Superior temporal gyrus (tissue), 1 donor: ENCODE results near the gene B4GALNT1.
"Not testable (repeated sequence)": the region's sequence is repeated elsewhere in the genome, so short reads cannot be mapped to it uniquely, and the experiment has no call there.

Source experiments
- DNase-seq: peaks from one replicate; pipeline ENCODE4 v3.0.0-alpha.2; 2016; ENCODE audit errors: extremely low spot score

B4GALNT1 gene

DNA sequence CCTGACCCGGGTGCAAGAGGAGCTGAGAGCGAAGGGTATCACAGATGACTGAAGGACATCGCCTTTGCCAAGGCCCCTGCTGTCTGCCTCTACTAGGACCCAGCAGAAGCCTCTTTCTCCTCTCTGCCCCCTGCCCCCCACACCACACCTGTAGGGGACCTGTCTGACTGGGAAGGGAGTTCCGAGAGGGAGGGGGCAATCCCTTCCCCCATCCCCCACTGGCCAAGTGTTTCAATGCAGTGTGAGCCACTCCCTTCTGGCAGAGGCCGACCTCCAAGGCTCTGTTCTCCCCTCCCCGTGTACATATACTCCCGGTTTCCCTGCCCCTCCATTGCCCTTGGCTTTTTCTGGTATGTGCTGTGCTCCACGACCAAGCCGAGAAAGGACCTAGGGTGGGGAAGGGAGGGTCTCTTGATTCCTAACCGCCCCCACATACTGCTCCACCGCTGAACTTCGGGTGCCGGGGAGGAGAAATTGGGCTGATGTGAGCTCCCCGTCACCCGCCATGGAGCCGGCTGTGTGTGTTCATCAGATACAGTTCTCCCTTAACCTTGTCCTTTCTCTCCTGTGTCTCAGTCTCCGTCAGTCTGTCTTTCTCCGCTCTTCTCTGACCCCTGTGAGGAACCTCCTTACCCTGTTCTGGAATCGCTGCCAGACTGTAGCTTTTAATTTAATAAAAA is 23.8 kb downstream of the B4GALNT1 start:
- DNase-seq = no peak

DNA sequence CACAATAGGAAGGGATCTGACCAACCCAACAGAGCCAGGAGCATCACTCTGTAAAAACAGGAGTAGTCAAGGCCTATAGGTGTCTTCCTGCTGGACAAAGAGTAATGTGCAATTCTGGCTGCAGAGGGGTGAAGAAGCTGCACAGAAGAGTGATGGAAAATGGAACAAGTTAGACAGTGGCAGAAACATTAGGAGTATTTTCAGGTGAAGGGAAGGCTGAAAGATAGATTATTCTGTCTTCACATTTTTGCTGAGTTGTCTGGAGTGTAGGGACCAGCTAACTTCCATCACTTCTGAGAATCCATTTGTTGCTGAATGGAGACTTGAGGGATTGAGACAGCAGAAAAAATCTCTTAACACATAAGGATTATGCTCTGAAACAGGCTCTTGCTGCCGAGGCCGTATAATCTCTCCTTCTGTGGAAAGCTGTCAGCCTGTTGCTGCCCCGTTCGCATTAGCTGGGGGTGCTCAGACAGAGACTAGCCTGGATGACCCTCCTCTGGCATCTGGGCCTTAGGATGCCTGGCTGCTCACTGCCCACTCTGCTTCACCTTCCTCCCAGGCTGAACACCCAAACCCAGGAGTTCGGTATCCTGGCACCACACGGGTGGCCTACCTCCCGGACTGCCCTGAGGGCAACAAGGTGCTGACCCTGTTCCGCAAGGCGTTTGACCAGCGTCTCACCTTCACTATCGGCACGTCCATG is 24.9 kb downstream of the B4GALNT1 start:
- no peak for DNase-seq

DNA sequence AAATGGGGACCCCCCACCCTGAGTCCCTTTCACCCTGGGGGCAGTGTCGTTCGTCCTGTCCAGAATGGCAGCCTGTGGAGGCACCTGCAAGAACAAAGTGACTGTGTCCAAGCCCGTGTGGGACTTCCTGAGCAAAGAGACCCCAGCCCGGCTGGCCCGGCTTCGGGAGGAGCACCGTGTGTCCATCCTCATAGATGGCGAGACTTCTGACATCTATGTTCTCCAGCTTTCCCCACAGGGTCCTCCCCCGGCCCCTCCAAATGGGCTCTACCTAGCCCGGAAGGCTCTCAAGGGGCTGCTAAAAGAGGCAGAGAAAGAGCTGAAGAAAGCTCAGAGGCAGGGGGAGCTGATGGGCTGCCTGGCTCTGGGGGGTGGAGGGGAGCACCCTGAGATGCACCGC is 26.2 kb downstream of the B4GALNT1 start:
- DNase-seq = no peak

DNA sequence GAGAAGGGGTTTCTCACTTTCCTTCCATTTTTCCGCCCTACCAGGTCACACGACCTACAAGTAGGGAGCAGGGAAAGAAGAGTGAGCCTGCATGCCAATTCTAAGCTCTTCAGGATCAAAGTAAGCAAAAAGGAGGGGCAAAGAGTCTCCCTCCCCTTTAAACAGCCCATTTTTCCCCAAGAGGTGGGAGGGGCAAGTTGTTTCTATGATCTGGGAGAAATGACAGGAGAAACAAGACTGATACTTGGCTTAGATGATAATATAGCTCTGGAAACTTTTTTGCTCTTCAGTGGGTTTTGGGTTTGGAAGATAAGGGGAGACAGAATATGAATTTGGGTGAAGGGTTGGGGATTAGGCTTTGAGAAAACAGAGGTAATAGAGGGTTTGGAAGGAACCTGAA is 26.6 kb downstream of the B4GALNT1 start:
- DNase-seq = no peak

GRCh38 chr12:57605811-57606311 is 27.1 kb downstream of the B4GALNT1 start:
- DNase-seq = no peak

DNA sequence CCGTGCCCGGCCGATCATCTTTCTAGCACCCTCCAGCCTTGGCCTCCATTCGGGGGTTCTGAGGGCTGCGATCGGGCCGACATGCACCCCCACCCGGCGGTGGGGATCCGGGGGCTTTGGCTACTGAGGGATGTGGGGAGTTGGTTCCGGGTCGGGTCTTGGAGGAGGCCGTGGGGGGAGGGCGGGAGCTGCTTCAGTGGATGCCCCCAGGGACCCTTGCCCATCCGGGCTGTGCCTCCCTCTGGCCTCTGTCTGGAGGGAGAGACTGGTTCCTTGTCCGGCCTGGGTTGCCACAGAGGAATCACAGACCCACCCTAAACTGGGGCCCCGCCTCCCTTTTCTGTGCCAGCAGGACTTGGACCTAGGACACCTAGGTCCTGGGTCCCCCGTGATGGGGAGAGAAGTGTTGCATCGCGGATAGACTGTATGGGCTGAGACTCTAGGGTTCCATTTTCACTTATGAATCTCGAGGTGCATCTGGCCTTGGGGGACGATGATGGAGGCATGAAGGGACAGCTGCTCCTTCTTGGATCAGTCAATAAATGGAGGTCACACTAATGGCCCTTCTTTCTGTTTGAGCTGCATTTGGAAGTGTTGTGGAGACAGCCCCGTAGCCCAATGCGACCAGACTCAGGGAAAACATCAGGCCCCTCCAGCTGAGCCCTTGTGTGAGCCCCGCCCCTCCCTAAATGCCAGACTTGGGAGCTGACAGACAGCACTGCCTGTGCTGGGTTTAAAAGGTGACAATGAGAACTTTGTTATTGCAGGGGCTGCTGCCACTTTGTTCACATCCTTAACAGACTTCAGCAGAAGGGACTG is 27.8 kb downstream of the B4GALNT1 start:
- no peak for DNase-seq

DNA sequence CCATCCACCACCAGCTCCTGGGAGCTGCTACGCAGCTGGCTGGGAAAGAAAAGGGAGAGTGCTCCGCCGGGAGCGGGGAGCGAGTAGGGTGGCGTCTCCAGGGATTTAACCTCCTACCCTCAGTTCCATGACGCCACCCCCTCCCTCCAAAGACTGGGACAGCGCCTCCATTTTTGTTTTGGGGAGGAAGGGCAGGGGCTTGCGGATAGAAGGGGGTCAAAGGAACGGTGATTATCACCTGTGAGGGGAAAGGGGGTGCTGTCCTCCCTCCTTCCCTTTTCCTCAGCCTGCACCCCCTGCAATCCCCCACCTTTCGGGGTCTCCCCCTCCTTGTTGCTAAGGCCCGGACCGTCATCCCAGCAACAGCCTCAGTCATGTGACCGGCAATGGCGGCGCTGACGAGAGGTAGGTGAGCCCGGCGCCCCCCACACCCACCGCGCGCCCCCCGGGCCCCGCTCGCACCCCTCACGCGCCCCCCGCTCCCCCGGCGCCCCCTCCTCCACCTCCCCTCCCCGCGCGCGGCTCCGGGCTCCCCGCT is 28.5 kb downstream of the B4GALNT1 start, which contains the start of gene DTX3:
Gene DTX3 (plus strand): TSS at position 371 of the 538 bp plus-strand sequence. CDS start 1,694 bp downstream, outside the sequence.
- DNase-seq = peak; percentile 73

- peak; percentile 71 for DNase-seq
Measured at GRCh38 chr12:57603815-57604453, 29.1 kb downstream of the B4GALNT1 start.

- DNase-seq = no peak
Measured at GRCh38 chr12:57603324-57603723, 29.7 kb downstream of the B4GALNT1 start.

DNA sequence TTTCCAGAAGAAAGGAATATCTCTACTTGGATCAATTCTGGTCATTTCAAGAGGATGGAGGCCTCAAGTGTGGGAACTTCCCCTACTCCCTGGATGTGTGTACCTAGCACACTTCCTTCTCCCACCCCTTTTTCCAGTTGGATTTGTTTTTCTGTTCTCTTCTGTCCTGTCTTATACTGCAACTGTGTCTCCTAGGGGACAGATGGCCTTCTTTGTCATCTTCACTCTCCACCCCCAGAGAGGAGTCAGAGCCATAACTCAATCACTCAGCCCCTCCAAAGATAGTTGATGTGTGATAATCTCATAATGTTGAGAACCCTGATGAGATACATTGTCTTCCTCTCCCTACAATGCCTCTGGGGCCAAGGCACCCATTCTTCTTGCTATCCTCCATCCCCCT is 30.5 kb downstream of the B4GALNT1 start:
- DNase-seq = no peak

DNA sequence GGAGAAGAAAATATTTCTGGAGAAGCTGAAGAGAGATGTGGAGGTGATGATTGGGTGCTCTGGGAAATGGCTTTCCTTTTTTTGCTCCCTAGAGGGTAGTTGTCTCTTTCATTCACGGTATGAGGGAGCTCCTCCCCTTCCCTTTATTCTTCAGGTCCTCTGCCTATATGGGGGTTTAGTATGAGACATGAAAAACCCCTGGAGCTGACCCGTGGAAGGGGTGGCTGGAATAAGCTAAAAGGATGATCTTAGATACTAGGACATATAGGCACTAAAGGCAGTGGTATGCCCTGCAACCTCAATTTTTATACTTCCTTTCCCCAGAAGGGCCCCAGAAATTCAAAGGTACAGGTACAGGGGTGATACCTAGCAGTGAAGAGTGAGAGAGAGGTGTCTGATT is 32.6 kb downstream of the B4GALNT1 start:
- no peak for DNase-seq

DNA sequence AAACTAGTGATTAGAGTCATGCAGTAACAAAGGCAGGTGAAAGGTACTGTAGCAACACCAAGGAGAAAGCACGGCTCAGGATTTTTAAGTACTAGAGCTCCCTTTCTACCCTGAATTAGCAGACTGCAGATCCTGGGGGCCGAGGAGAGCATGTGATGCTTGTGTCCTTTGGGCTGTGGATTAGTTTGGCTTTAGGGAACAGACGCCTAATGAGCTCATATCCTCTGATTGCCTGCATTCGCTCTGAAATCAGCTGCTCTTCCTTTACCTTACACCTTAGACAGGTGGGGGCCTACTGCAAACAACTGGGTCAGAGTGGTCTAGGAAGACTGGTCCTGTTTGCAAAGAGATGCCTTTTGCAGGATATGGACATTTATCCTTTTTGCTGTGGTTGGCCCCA is 39.8 kb downstream of the B4GALNT1 start:
- no peak for DNase-seq

- no peak for DNase-seq
Measured at GRCh38 chr12:57592551-57593165, 40.3 kb downstream of the B4GALNT1 start.

GRCh38 chr12:57591782-57592325 is 41.1 kb downstream of the B4GALNT1 start:
- no peak for DNase-seq

GRCh38 chr12:57590864-57591781 is 41.9 kb downstream of the B4GALNT1 start, which contains the start of gene PIP4K2C:
Gene PIP4K2C, plus strand, starts transcription at chr12:57591192. Its CDS starts 98 bp downstream, at chr12:57591290.
- DNase-seq = peak; percentile 66

GRCh38 chr12:57590479-57590863 is 42.5 kb downstream of the B4GALNT1 start:
- DNase-seq = no peak

DNA sequence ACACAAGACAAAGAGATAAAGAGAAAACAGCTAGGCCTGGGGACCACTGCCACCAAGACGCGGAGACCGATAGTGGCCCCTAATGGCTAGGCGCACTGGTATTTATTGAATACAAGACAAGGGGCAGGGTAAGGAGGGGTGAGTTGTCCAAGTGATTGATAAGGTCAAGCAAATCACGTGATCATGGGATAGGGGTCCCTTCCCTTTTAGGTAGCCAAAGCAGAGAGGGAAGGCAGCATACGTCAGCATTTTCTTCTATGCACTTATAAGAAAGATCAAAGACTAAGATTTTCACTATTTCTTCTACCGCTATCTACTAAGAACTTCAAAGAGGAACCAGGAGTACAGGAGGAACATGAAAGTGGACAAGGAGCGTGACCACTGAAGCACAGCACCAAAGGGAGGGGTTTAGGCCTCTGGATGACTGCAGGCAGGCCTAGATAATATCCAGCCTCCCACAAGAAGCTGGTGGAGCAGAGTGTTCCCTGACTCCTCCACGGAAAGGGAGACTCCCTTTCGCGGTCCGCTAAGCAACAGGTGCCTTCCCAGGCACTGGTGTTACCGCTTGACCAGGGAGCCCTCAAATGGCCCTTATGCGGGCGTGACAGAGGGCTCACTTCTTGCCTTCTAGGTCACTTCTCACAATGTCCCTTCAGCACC is 43.9 kb downstream of the B4GALNT1 start:
- not testable (repeated sequence) for DNase-seq

DNA sequence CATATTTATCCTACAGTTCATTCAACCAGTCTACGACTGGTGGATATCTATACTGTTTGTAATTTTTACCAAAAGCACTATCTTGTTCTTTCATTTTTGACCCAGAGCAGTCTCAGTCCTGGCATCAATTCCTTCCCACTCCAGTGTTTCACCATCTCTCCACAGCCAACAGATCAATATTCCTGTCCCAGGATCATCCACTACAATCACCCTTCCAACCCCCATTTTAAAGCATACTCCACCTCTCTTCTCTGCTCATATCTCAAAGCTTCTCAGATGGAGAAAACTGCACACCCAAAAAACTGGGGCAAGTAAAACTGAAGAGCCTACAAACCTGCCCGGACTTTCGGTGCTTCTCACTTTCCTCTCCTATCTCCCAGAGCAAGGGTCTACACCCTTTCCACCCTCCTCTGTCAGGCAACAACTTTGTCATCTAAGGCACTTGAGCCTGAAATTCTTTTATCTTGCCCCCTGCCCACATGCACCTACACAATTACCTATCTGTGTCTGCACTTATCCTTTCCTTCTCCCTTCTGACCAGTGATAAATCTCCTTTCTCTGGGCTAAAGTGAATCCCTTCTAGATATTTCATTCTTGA is 46.1 kb downstream of the B4GALNT1 start:
- no peak for DNase-seq

DNA sequence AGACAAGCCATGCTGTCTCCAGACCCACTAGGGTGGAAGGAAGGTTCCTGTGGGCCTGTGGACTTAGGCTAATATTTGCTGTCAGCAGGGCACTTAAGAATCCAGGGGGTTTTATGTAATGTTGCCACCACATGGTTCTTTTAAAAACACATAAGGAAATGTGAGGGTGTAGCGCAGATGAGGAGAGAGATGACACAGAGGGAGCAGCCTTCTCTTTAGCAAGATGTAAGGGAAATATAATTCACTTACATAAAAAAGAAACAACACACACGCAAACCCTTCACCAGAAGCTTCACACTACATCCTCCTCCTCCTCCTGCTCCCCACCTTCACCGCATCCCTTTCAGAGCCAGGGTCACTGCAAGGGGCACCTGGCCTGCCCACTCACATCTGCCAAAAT is 46.9 kb downstream of the B4GALNT1 start:
- DNase-seq = no peak
